GM18499 (cell line): ENCODE measurements around the gene GALNT12.

ENCODE experiments used
- ATAC-seq: cut with Tn5 transposase; IDR thresholded peaks from one replicate; pipeline ENCODE4 v1.9.1; 2021; ENCODE audit warnings: moderate number of reproducible peaks; ENCODE audit not compliant: insufficient read depth, unreplicated experiment

The GALNT12 gene

GRCh38 chr9:98797491-98797890, 10.0 kb upstream of the GALNT12 start:
- ATAC-seq: no peak

DNA sequence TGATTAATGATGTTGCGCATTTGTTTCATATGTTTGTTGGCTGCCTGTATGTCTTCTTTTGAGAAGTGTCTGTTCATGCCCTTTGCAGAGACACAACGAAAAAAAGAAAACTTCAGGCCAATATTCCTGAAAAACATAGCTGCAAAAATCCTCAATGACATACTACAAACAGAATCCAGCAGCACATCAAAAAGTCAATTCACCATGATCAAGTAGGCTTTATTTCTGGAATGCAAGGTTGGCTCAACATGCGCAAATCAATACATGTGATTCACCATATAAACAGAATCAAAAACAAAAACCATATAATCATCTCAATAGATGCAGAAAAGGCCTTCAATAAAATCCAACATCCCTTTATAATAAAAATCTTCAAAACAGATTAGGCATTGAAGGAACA, 9.2 kb upstream of the GALNT12 start:
- ATAC-seq: no peak

DNA sequence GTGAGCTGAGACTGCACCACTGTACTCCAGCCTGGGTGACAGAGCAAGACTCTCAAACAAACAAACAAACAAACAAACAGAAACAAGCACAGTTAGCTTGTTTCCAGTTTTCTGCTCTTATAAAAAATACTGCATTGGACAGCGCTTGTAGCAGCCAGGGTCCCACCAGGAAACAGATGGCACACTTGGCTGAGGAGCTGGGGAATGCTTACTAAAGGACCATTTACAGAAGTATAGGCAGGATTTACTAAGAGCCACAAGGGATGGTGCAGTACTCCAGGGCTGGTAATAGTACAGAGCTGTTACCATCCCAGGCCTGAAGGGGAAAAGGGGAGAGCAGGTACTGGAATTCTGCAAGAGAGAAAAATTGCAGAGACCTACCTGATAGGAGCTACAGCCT, 5.9 kb upstream of the GALNT12 start:
- no peak for ATAC-seq

- ATAC-seq: no peak
These were observed 5.5 kb upstream of the GALNT12 start for GRCh38 chr9:98801969-98802371.

GRCh38 chr9:98804083-98804482, 3.4 kb upstream of the GALNT12 start:
- ATAC-seq: no peak

DNA sequence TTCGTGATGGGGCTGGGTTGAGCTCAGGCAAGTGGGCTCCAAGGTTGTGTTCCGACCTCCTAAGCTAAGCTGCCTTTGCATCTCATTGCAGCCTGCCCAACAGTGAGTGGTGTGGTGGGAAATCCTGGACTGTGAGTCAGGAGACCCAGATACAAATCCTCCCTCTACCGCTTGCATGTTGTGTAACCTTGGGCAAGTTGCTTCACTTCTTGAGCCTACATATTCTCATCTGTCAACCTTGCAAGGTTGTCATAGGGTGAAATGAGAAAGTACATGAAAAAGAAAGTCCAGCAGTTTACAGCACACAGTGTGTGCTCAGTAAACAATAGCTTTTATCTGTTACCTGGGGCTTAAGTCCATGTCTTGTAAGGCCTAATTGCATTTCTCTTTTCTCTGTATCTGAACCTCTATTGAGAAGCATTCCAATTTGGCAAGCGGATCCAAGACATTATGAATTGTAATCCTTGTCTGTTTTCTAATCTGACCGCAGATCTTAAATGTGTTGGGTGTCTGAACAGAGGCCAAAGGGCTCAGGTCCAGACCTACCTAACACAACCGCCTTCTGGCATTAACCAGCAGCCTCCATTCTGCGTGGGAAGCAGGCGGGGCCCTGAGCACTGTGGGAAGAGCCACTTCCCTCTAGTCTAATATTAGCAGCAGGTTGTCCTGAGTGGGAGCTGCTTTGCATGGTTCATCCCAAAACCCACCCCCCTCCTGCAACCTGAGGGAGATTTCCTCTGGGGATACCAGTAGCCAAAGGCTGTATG, 1.8 kb upstream of the GALNT12 start:
- no peak for ATAC-seq

DNA sequence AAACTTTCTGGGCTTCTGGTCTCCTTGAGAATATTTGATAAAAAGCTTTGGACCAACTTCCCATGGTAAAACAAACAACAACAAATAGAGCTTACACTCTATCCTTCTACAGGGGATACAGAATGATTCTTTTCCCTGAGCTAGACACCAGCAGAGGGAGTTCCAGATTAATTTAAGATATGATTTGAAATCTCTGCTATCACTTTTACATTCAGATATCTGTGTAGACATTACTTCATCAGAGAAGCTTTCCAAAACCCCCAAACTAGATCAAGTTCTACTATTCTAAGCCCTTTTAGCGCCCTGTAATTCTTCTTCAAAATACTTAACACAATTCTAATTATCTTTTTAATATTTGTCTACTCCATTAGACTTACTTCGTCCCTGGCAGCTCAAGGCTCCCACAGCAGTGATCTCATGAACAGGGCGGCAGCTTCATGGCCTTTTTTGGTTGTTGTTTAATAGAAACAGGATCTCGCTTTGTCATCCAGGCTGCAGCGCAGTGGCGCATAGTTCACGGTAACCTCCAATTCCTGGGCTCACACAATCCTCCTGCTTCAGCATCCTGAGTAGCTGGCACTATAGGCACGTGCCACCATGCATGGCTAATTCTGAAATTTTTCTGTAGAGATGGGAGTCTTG, 955 bp upstream of the GALNT12 start:
- no peak for ATAC-seq

GRCh38 chr9:98807814-98808195, 335 bp downstream of the GALNT12 start:
- ATAC-seq: no peak

DNA sequence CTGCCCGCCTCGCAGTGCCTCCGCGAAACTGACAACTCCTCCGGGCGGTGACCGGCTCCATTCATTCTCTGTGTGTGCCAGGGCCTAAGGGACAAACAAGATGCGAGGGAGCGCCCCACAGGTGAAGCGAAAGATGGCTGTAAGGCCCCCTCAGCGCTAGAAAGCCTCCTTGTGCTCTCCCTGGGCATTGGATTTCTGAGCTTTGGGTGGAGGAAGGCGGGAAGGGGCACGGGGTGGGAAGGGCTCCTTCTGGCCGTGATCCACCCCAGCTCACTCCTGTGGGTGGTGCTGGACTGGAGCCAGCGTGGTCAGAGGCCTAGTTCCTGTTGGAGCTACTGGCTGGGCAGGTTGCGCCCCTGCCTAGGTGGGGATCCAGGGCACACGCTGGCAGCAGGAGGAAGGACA, 943 bp downstream of the GALNT12 start:
- no peak for ATAC-seq

- no peak for ATAC-seq
These were observed 1.4 kb downstream of the GALNT12 start for GRCh38 chr9:98808875-98809274.

DNA sequence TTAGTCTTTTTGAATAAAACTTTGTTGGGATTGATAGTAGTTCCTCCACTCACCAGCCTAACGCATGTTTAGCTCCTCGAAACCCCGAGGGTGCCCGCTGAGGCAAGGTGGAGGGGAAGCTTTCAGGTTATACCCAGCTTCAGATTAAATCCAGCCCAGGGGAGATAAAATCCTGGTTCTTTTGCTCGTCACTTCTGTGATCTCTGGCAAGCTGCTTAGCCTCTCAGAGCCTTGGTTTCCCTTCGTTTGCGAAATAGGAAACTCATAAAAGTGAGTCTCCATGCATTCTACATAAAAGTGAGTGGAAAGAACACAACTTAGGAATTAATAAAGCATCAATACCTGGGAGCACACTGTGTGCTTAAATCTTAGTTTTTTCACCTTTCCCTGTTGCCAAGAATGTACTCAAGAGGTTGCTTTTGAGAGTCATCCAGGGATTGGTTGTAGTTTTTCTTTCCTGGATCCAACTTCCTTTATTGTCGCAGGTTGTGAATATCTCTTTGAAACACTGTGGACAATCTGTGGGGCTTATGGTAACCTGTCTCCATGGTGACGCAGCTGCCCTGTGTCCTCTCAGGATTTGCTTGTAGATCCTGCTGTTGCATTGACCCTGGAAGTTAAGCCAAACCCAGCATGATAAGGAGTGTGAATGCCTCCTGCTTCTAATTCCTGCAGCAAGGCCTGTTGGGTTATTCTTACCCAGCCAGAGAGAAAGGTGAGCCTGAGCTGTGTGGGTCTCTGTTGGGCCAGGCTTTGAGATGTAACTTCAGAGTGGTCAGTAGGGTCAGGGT, 2.0 kb downstream of the GALNT12 start:
- no peak for ATAC-seq

DNA sequence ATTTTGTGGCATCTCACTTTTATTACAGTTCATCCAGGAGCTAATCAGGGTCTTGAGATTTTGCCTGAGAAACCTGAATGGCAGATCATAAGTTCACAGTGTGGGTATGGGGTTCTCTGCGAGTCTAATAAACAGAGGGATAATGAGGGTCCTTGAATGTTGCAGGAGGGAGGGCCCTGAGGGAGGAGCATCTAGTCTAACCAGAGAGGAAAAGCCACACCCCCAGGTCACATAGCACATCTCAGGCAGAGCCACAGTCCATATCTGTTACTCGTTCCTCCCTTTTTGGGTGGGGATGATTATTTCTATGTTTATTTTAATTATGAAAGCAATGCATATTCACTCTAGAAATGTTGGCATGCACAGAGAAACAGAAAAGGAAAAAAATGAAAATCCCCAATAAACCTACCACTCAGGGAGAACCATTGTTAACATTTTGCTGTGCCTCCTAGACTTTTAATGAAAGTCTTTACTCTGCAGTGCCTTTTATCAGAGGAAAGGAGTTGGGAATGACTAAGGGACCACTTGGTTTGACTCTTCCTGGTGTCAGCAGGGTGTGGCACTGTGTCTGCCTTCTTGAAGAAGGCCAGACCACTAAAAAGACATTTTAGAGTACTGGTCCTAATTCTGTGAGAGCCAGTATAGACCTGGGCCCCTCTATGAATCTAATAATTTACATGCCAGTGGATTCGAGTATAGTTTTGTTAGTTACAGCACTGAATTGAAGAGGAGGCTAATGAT, 2.8 kb downstream of the GALNT12 start:
- ATAC-seq: no peak

DNA sequence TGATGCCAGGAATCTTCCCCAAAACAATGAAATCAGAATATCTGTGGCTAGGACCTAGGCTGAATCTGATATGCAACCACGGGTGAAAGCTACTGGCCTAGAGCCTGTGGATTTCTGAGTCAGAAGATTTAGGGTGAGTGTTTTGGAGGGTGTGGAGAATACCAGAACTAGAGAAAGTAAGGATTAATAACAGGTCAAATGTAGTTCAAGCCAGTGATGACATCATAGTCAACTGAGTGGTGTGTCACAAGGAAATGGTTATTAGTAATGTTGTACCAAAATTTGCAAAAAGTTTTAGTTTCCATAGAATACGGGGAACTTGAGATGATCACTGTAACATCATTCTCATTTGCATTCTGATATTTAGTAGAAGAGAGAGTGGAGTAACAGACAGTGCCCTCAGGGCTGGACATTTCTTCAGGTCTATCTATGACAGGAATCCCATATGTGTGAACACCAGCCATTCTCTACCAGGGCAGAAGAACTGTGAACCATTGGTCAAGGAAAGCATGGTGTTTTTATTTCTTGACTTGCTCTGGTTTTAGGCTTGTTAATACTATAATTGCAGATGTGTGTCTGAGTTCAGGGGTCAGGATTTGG, 3.7 kb downstream of the GALNT12 start:
- no peak for ATAC-seq

GRCh38 chr9:98815391-98815951, 8.0 kb downstream of the GALNT12 start:
- ATAC-seq: no peak

- ATAC-seq: no peak
These were observed 11.3 kb downstream of the GALNT12 start for GRCh38 chr9:98818764-98819163.

GRCh38 chr9:98819231-98819630, 11.8 kb downstream of the GALNT12 start:
- no peak for ATAC-seq

- ATAC-seq: no peak
These were observed 14.4 kb downstream of the GALNT12 start for GRCh38 chr9:98821831-98822230.

DNA sequence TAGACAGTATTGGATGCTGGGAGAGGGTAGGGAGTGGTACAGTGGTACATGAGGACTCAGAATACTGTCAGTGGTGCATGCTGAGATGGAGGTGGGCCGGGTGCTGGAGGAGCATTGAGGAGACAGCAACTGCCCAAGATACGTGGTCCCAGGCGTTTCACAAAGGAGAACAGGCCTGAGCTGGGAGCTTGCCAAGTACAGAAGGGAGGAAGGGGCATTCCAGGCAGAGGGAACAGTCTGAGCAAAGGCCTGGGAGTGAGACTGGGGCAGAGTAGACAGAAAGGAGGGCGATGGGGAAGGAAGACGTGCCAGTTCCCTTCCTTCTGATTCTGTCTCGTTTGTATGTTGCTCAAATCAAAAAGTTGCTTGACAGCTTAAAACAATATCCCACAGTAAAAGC, 15.2 kb downstream of the GALNT12 start:
- no peak for ATAC-seq

DNA sequence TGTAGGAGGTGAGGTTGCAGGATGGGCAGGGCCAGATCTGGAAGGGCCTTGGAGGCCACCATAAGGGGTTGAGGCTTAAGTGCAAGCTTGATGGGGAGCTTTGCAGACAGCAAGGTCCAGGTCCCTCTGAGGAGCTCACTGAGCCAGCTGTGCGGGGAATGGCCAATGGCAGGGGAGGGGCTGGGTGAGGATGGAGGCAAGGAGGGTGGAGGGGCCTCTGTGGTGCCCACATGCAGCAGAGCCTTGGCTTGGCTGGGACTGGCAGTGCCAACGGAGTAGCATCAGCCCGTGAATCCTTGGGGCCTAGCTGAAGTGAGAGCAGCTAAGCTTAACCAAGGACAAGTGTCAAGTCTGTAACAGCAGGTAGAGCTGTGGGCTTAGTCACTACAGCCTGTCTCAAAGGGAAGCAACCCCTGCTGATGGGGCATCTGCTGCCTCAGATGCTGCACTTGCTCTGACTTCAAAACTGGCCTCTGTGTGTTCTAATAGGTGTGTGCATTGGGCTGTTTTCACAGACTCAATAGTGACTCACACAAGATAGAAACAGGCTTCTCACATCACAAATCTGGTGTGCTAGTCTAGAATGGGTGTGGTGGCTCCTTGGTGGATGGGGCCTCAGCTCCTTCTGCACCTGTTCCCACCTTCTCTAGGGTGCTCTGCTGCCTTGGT, 16.3 kb downstream of the GALNT12 start:
- no peak for ATAC-seq
